HEK293T (cell line): ENCODE data around the gene WNK2.

ENCODE experiments used
- BHLHE40 ChIP-seq: fragments of 450-650 bp; IDR thresholded peaks from 2 replicates; pipeline ENCODE4 v1.6.1; 2016; ENCODE audit warnings: mild to moderate bottlenecking, moderate library complexity, borderline replicate concordance
- CTBP1 ChIP-seq: fragments of 450-650 bp; IDR thresholded peaks from 2 replicates; pipeline ENCODE4 v1.6.1; 2016; ENCODE audit warnings: borderline replicate concordance
- FOXA1 ChIP-seq: fragments of 450-650 bp; IDR thresholded peaks from 2 replicates; pipeline ENCODE4 v1.6.1; 2016; ENCODE audit warnings: mild to moderate bottlenecking
- FOXK2 ChIP-seq: fragments of 450-650 bp; IDR thresholded peaks from 2 replicates; pipeline ENCODE4 v1.6.1; 2016; ENCODE audit warnings: mild to moderate bottlenecking
- FOXM1 ChIP-seq: fragments of 450-650 bp; IDR thresholded peaks from 2 replicates; pipeline ENCODE4 v1.6.1; 2017; ENCODE audit warnings: mild to moderate bottlenecking, borderline replicate concordance
- HDGF ChIP-seq: fragments of 450-650 bp; IDR thresholded peaks from 2 replicates; pipeline ENCODE4 v1.6.1; 2017; ENCODE audit warnings: antibody characterized with exemption, borderline replicate concordance
- L3MBTL2 ChIP-seq: fragments of 450-650 bp; conservative IDR thresholded peaks from 2 replicates; pipeline ENCODE4 v1.6.1; 2016; ENCODE audit warnings: mild to moderate bottlenecking
- NFRKB ChIP-seq: fragments of 450-650 bp; IDR thresholded peaks from 2 replicates; pipeline ENCODE4 v1.6.1; 2016; ENCODE audit warnings: mild to moderate bottlenecking, moderate library complexity
- SP1 ChIP-seq: fragments of 450-650 bp; IDR thresholded peaks from 2 replicates; pipeline ENCODE4 v1.6.1; 2017
- SUZ12 ChIP-seq: fragments of 450-650 bp; IDR thresholded peaks from 2 replicates; pipeline ENCODE4 v1.6.1; 2016; ENCODE audit warnings: mild to moderate bottlenecking
- TARDBP ChIP-seq: fragments of 450-650 bp; IDR thresholded peaks from 2 replicates; pipeline ENCODE4 v1.6.1; 2016
- ZNF384 ChIP-seq: fragments of 450-650 bp; IDR thresholded peaks from 2 replicates; pipeline ENCODE4 v1.6.1; 2016
- TF ChIP-seq, protein P1 (sequence below): fragments of 450-650 bp; IDR thresholded peaks from 2 replicates; pipeline ENCODE4 v1.6.1; 2016

DNA sequence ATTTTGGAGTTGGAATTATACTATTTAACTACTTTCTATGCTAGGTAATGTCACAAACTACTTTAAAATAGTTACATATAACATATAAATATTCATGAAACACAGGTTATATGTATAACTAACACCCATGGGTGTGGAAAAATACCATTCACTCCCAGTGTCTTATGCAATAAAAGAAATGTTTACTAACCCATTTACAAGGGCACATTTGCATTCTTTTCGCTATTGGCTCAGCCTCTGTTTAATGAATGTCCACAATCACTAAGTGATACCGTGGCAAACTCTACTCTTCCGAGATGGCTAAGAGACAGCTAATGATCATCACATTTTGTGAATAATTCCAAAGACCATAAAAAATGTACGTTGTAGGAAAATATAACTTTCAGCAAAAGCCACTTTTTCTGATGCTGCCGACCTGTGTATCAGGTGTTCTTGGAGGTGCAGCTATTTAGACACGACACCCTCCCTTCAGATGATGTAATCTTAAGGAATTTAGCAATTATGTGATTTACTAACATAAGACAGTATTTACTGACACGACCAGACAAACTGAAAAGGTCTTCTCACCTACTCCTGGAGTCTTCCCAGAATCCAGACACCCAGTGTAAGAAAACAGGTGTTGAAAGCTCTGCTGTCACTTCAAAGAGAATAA, 145.8 kb downstream of the WNK2 start:
- TF ChIP-seq ZNF384 = no peak
- TF ChIP-seq NFRKB = no peak
- TF ChIP-seq CTBP1 = no peak
- no peak for TF ChIP-seq FOXM1
- no peak for TF ChIP-seq FOXA1
- TF ChIP-seq SP1 = no peak
- TF ChIP-seq, protein P1, sequence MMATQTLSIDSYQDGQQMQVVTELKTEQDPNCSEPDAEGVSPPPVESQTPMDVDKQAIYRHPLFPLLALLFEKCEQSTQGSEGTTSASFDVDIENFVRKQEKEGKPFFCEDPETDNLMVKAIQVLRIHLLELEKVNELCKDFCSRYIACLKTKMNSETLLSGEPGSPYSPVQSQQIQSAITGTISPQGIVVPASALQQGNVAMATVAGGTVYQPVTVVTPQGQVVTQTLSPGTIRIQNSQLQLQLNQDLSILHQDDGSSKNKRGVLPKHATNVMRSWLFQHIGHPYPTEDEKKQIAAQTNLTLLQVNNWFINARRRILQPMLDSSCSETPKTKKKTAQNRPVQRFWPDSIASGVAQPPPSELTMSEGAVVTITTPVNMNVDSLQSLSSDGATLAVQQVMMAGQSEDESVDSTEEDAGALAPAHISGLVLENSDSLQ = no peak
- no peak for TF ChIP-seq FOXK2
- TF ChIP-seq SUZ12 = no peak
- TF ChIP-seq BHLHE40 = no peak
- no peak for TF ChIP-seq TARDBP
- TF ChIP-seq HDGF = no peak
- no peak for TF ChIP-seq L3MBTL2
